Activated CD8-positive, alpha-beta T cell treated with anti-CD3 and anti-CD28 coated beads for 36 hours (primary cell): ENCODE results near the gene MACROH2A1. TPM values are rescaled to one million over a fixed set of nuclear protein-coding genes. Genes with fewer than 3 reads are reported as not detected.

Experiments used
- ATAC-seq: fragments of 200-7000 bp; cut with Tn5 transposase; one replicate; pipeline ENCODE4 v1.10.0; 2021; ENCODE audit warnings: mild to moderate bottlenecking, moderate library complexity
- CTCF ChIA-PET: fragments of 350-600 bp; sonication (Branson Sonifier 250); formaldehyde crosslinking; loops from one replicate; lab custom pipeline; 2021; ENCODE audit warnings: antibody characterized with exemption; lab: Charles Lee
- POLR2A ChIA-PET: fragments of 350-600 bp; sonication (Branson Sonifier 250); formaldehyde crosslinking; loops from one replicate; lab custom pipeline; 2021; ENCODE audit warnings: antibody characterized with exemption; lab: Charles Lee
- DNase-seq: peaks from one replicate; pipeline ENCODE4 v3.0.0-alpha.2; 2020
- H3K27ac Mint-ChIP-seq: one replicate; pipeline ENCODE4 v1.8.0; 2021; ENCODE audit warnings: mild to moderate bottlenecking, mixed read lengths
- H3K27me3 Mint-ChIP-seq: one replicate; pipeline ENCODE4 v1.8.0; 2021; ENCODE audit warnings: mixed read lengths
- H3K36me3 Mint-ChIP-seq: one replicate; pipeline ENCODE4 v1.8.0; 2021; ENCODE audit warnings: low read depth, mixed read lengths
- H3K4me1 Mint-ChIP-seq: one replicate; pipeline ENCODE4 v1.8.0; 2021; ENCODE audit warnings: low read depth, mixed read lengths
- H3K4me3 Mint-ChIP-seq: one replicate; pipeline ENCODE4 v1.8.0; 2021; ENCODE audit warnings: mild to moderate bottlenecking, moderate library complexity, mixed read lengths
- H3K9me3 Mint-ChIP-seq: one replicate; pipeline ENCODE4 v1.8.0; 2021; ENCODE audit warnings: mixed read lengths
- intact Hi-C: fragments of 100-400 bp; cut with micrococcal nuclease; formaldehyde crosslinking; loops from one replicate; pipeline ENCODE4 v1.10.0; 2022
- total RNA-seq, 2 experiments: library from RNA; stranded (reverse); gene quantifications; one replicate each; pipeline ENCODE4 v1.2.3, GENCODE V29; 2021
- TF ChIP-seq, protein P1 (sequence below): fragments of 200-600 bp; IDR thresholded peaks from one replicate; pipeline ENCODE4 v1.8.0; 2022; ENCODE audit warnings: antibody characterized with exemption, mild to moderate bottlenecking

The MACROH2A1 gene
- total RNA-seq, 2 experiments from 2014 or later = 170 to 179 TPM

GRCh38 chr5:135312255-135312935, 86.6 kb downstream of the MACROH2A1 start:
- ATAC-seq (no peak), DNase-seq (no peak)
- ChIA-PET POLR2A (interaction anchor here (1.4 kb wide), 1 partner anchor 9 kb away, joined by 3 read pairs; no protein-coding TSS in a partner anchor), CTCF (no interaction called here)
- Mint-ChIP-seq H3K36me3 (no peaks in the 10 kb centered on the region), H3K4me3 (no peak overlapping the region), H3K27ac (no peak overlapping the region), H3K9me3 (no peaks in the 10 kb centered on the region), H3K4me1 (peaks cover 21% of the 10 kb centered on the region), H3K27me3 (no peaks in the 10 kb centered on the region)
- TF ChIP-seq, protein P1, sequence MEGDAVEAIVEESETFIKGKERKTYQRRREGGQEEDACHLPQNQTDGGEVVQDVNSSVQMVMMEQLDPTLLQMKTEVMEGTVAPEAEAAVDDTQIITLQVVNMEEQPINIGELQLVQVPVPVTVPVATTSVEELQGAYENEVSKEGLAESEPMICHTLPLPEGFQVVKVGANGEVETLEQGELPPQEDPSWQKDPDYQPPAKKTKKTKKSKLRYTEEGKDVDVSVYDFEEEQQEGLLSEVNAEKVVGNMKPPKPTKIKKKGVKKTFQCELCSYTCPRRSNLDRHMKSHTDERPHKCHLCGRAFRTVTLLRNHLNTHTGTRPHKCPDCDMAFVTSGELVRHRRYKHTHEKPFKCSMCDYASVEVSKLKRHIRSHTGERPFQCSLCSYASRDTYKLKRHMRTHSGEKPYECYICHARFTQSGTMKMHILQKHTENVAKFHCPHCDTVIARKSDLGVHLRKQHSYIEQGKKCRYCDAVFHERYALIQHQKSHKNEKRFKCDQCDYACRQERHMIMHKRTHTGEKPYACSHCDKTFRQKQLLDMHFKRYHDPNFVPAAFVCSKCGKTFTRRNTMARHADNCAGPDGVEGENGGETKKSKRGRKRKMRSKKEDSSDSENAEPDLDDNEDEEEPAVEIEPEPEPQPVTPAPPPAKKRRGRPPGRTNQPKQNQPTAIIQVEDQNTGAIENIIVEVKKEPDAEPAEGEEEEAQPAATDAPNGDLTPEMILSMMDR = no peak
- intact Hi-C loops = no loop called here

GRCh38 chr5:135310328-135310989, 88.6 kb downstream of the MACROH2A1 start:
- no peaks in the 10 kb centered on the region for H3K36me3 Mint-ChIP-seq
- intact Hi-C loops = no loop called here
- ChIA-PET CTCF (no interaction called here), POLR2A (no interaction called here)
- no peaks in the 10 kb centered on the region for H3K27me3 Mint-ChIP-seq
- peak; percentile 28 for ATAC-seq
- H3K4me3 Mint-ChIP-seq = no peak overlapping the region
- H3K9me3 Mint-ChIP-seq = no peaks in the 10 kb centered on the region
- H3K4me1 Mint-ChIP-seq = peaks cover 21% of the 10 kb centered on the region
- TF ChIP-seq, protein P1 = no peak
- H3K27ac Mint-ChIP-seq = peak overlapping the region; percentile 22
- no peak for DNase-seq

DNA sequence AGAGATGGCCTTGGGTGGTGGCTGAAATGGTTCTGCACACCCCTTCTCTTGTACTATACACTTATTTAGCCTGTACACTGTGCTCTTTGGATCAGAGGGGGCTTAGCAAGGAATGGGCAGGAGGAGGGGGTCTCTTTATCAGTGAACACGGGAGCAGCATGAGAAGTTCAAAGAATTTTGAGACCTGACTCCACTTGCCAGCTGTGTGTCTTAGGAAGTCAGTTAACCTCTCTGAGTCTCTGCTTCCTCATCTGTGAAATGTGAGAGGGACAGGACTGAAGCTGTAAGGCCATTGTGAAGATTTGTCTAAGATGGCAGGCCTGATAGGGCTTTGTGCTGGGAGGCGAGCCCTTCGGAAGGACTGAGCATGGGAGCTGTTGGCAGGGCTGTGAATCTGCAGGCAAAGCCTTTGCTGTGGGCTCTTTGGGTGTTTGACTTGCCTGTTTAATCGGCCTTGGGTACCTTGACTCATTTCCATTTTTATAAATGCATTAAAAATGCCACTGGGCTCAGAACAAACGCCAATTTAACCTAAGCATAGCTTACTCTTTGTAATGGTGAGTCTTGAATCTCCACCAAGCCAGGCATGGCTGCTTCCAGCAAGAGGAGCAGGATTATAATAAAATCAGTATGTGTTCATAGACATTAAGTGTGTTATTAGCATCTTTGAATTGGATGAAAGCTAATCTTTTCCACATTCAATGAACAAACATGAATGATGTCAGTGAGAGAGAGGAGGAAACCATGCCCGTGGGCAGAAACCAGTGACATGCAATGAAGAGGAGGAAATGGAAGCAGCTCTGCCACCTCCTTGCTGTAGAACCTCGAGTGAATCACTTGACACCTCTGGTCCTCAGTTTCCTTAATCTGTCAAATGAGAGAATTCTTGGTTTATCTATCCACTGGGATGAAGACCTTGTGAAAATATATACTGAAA, 89.4 kb downstream of the MACROH2A1 start:
- intact Hi-C loops = no loop called here
- peaks cover 21% of the 10 kb centered on the region for H3K4me1 Mint-ChIP-seq
- H3K27me3 Mint-ChIP-seq = peaks cover 2% of the 10 kb centered on the region
- H3K27ac Mint-ChIP-seq = peak overlapping the region; percentile 22
- TF ChIP-seq, protein P1 = no peak
- ChIA-PET POLR2A (no interaction called here), CTCF (no interaction called here)
- H3K36me3 Mint-ChIP-seq = no peaks in the 10 kb centered on the region
- H3K4me3 Mint-ChIP-seq = no peak overlapping the region
- peak; percentile 76 for ATAC-seq
- peak; percentile 57 for DNase-seq
- no peaks in the 10 kb centered on the region for H3K9me3 Mint-ChIP-seq

DNA sequence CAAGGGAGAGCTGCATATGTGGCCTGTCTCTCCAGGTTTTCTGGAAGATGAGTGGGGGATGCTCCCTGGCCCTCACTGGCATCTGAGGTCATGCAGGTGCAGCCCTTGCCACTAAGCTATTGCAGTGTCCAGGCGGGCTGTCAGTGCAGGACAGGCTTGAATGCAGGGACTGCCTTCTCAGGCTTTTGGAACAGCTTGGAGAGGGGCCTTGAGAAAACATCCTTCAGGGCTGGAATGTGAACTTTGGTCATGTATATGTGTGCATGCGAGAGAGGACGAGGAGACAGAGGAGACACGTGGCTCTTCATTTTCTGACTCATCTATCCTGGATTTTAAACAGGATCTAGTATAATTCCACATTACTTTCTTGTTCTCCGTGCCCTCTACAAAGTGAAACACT, 90.3 kb downstream of the MACROH2A1 start:
- DNase-seq (no peak), ATAC-seq (no peak)
- Mint-ChIP-seq H3K9me3 (no peaks in the 10 kb centered on the region), H3K4me3 (no peak overlapping the region), H3K4me1 (peaks cover 19% of the 10 kb centered on the region), H3K36me3 (no peaks in the 10 kb centered on the region), H3K27ac (no peak overlapping the region), H3K27me3 (peaks cover 2% of the 10 kb centered on the region)
- intact Hi-C loops = no loop called here
- POLR2A ChIA-PET = no interaction called here
- CTCF ChIA-PET = no interaction called here
- TF ChIP-seq, protein P1 = no peak
